SHP77 treated with DMSO at 0.1 percent for 48 hours (cell line): ENCODE results near the gene SSTR3.

Experiments used
- DNase-seq: peaks from one replicate; lab custom pipeline; 2025; lab: John Stamatoyannopoulos, UW

Gene SSTR3

GRCh38 chr22:37196539-37197450, 15.5 kb downstream of the SSTR3 start:
- no peak for DNase-seq

- no peak for DNase-seq
These were observed 16.4 kb downstream of the SSTR3 start for GRCh38 chr22:37195921-37196320.

GRCh38 chr22:37194750-37195149, 17.5 kb downstream of the SSTR3 start:
- no peak for DNase-seq

- no peak for DNase-seq
These were observed 18.6 kb downstream of the SSTR3 start for GRCh38 chr22:37193629-37194191.

- no peak for DNase-seq
These were observed 19.5 kb downstream of the SSTR3 start for GRCh38 chr22:37192741-37193140.

GRCh38 chr22:37192204-37192603, 20.1 kb downstream of the SSTR3 start:
- no peak for DNase-seq

- no peak for DNase-seq
These were observed 22.0 kb downstream of the SSTR3 start for GRCh38 chr22:37190262-37190780.

- no peak for DNase-seq
These were observed 23.3 kb downstream of the SSTR3 start for GRCh38 chr22:37188901-37189466.

- DNase-seq = peak; percentile 5
These were observed 24.2 kb downstream of the SSTR3 start, which contains the start of gene C1QTNF6 for GRCh38 chr22:37187891-37188761. TSS of gene C1QTNF6 (minus strand) at chr22:37188247. CDS start at chr22:37188213, 34 bp downstream.

GRCh38 chr22:37187552-37187890, 24.8 kb downstream of the SSTR3 start:
- peak; percentile 25 for DNase-seq

GRCh38 chr22:37186997-37187522, 25.2 kb downstream of the SSTR3 start:
- no peak for DNase-seq

GRCh38 chr22:37186228-37186996, 25.9 kb downstream of the SSTR3 start:
- peak; percentile 42 for DNase-seq

GRCh38 chr22:37185646-37186227, 26.5 kb downstream of the SSTR3 start:
- DNase-seq = no peak

- DNase-seq = no peak
These were observed 27.3 kb downstream of the SSTR3 start for GRCh38 chr22:37184816-37185541.

GRCh38 chr22:37184380-37184755, 27.9 kb downstream of the SSTR3 start:
- no peak for DNase-seq

GRCh38 chr22:37183432-37184379, 28.6 kb downstream of the SSTR3 start:
- no peak for DNase-seq

GRCh38 chr22:37182949-37183245, 29.4 kb downstream of the SSTR3 start:
- no peak for DNase-seq

GRCh38 chr22:37182101-37182948, 30.0 kb downstream of the SSTR3 start:
- DNase-seq = no peak
